AG10803 (cell line): ENCODE data around the gene LRP3.

Experiments used
- DNase-seq: peaks from one replicate; pipeline ENCODE4 v3.0.0; 2010; ENCODE audit warnings: low read depth
- H3K4me3 ChIP-seq: 2 replicates; pipeline ENCODE4 v1.5.1; 2011; ENCODE audit warnings: mild to moderate bottlenecking, low read length, control low read depth
- TF ChIP-seq, protein P1 (sequence below): conservative IDR thresholded peaks from 2 replicates; pipeline ENCODE4 v1.5.1; 2011; ENCODE audit warnings: mild to moderate bottlenecking, low read length, control low read depth, inconsistent platforms

The LRP3 gene

DNA sequence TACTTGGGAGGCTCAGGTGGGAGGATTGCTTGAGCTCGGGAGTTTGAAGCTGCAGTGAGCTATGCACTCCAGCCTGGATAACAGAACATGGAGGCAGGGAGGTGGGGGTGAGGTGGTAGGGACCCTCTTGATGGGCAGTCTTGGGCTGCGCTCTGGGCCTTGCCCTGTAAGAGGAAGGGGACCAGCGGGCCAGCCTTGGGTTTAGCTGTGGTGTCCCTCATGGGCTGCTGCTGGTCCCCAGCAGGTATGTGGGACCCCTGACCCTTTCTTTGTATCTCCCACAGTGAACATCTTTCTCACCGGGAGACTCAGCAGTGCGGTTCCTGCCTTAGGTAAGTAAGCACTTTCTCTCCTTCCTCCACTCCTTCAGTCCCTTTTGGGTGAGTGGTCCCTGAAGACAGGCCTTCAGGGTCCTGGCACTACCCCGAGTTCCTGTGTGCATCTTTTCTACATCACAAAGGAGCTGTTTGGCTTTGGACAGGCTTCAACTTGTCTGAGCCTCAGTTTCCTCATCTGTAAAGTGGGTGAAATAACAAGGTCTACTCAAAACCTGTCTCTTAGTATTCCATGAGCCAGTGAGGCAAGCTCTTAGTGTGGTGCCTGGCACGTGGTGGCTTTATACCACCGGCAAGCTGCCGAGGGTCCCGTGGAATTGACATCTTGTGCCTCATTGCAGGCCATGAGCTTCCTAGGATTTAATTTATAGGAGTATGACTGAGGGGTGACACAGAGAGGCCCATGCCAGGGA is 2.5 kb downstream of the LRP3 start:
- DNase-seq: no peak
- TF ChIP-seq, protein P1, sequence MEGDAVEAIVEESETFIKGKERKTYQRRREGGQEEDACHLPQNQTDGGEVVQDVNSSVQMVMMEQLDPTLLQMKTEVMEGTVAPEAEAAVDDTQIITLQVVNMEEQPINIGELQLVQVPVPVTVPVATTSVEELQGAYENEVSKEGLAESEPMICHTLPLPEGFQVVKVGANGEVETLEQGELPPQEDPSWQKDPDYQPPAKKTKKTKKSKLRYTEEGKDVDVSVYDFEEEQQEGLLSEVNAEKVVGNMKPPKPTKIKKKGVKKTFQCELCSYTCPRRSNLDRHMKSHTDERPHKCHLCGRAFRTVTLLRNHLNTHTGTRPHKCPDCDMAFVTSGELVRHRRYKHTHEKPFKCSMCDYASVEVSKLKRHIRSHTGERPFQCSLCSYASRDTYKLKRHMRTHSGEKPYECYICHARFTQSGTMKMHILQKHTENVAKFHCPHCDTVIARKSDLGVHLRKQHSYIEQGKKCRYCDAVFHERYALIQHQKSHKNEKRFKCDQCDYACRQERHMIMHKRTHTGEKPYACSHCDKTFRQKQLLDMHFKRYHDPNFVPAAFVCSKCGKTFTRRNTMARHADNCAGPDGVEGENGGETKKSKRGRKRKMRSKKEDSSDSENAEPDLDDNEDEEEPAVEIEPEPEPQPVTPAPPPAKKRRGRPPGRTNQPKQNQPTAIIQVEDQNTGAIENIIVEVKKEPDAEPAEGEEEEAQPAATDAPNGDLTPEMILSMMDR: no peak

DNA sequence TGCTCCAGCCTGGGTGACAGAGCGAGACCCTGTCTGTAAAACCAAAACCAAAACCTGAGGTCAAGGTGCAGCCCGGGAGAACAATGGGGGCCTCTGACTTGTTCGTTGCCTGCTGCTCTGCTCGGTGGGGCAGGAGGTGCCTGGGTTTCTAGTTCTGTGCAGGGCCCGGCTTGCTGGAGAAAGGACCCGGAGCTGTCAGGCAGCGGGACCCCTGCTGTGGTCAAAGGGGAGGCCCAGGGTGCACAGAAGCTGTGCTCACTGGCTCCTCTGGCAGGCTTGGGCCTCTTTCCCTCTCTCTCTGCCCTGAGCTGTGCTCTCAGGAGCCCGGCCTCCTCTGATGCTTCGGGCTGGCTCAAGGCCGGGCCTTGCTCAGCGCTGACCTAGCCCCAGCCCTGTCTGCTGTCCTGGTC is 3.5 kb downstream of the LRP3 start:
- TF ChIP-seq, protein P1: no peak
- no peak for DNase-seq
- H3K4me3 ChIP-seq: no peak overlapping the region

More for the DNA sequence above, 2.5 kb downstream of the LRP3 start:
- no peak overlapping the region for H3K4me3 ChIP-seq

DNA sequence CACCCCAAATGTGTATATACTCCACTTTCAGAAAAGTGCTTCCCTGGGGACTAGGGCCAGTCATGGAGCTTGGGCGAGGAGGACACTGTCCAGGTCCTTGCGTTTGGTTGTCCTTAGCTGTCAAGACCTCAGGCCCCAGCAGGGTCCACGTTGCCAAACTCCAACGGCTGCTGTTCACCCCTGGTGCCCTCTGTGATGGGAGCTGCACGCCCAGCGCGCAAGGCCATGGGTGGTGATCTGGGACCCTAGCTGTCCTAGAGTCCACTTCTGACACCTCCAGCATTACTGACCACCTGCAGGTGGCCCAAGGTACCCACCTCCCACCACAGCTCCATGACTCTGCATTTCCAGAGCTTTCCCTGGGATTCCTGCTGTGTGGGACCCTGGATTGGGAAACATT is 4.0 kb downstream of the LRP3 start:
- TF ChIP-seq, protein P1: no peak
- no peak for DNase-seq
- no peak overlapping the region for H3K4me3 ChIP-seq

DNA sequence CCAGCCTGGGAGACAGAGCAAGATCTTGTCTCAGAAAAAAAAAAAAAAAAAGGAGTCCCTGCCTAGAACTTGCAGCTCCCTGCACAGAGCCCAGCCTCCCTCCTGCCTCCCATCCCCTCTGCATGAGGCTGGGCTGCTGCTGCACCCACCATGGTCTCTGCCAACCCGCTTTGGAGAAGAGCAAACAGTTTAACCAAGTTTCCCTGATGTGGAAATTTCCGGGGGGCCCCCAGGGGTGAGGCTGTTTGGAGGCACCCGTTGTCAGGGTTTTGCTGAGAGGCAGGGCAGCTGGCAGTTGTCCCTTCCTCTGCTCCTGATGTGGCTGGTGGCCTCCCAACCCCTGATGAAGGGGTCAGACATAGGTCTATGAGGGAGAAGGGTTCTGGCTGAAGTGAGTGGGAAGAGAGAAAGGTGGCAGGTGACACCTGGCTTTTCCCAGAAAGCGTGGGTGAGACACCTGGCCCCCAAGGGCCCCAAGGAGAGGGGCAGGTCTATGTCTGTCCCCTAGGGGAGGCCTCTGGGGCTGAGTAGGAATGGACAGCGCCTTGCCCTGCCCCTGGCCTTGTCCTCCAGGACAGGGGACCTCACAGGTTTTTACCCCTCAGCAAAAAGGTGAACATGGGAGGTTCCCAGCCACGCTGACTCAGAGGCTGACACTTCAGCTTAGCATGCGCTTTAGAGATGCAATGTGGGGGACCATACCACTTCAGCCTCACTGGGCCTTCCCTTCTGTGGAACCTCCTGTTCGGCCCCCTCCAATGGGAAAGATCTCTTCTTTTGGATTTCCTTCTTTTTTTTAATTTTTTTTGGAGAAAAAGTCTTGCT is 5.5 kb downstream of the LRP3 start:
- no peak for DNase-seq
- TF ChIP-seq, protein P1: no peak
- H3K4me3 ChIP-seq: no peak overlapping the region

DNA sequence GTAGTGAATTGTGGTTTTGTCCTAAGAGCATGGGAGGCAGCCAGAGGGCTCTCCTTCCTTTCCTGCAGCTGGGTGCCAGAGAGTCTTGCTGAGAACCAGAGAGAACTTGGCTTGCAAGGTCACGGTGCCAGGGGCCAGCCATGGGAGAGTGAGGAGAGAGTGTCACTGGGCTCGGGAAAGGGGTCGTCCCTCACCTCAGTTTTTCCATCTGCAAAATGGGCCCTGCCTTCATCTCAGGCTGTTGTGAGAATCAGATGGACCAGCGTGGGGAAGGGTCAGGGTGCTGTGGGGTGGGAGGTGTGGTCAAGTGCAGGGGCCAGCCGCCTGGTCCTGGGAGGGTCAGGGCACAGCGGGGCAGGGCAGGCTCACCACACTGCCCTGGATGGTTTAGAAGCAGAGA is 7.3 kb downstream of the LRP3 start:
- TF ChIP-seq, protein P1: no peak
- no peak for DNase-seq
- no peak overlapping the region for H3K4me3 ChIP-seq

DNA sequence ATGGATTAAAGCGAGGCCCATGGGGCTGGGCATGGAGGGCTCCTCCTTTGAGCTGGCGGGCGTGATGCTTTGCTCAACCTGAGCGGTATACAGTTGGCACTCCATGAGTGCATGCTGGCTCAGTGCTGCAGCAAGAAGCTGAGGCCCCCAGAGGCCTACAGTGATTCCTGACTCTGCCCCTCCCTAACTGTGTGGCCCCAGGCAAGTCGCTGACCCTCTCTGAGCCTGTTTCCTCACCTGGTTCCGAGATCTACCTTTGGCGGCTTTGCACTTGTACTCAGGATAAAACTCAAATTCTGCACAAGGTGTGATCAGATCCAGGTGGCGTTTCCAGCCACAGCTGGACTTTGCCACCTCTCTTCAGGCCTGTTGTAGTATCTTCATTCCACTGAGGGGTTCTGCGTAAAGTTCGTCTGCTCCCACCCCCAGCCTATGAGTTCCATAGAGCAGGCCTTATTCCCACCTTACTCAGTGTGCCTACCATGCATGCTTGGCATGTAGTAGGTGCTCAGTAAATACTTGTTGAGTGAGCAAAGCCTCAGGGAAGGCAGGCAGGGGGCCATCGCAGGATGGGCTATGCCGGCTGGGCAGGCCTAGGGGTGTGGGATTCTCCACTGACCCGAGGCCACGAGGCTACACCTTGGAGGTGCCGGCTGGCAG is 7.9 kb downstream of the LRP3 start:
- TF ChIP-seq, protein P1: no peak
- H3K4me3 ChIP-seq: no peak overlapping the region
- no peak for DNase-seq
